GM03348 (cell line): Measurements from ENCODE around the gene PRM1.

Source experiments
- DNase-seq: peaks from one replicate; pipeline ENCODE4 v3.0.0; 2012; ENCODE audit warnings: low spot score

The PRM1 gene

GRCh38 chr16:11273721-11274324 is 7.3 kb downstream of the PRM1 start:
- no peak for DNase-seq

- DNase-seq, result no peak
Measured at GRCh38 chr16:11272921-11273720, 8.0 kb downstream of the PRM1 start, which contains the start of gene PRM3. Gene PRM3 (minus strand): TSS chr16:11273629. CDS start chr16:11273595, 34 bp downstream.

GRCh38 chr16:11272484-11272883 is 8.6 kb downstream of the PRM1 start:
- no peak for DNase-seq

- no peak for DNase-seq
Measured at GRCh38 chr16:11271610-11272009, 9.5 kb downstream of the PRM1 start.

GRCh38 chr16:11270602-11271162 is 10.4 kb downstream of the PRM1 start:
- no peak for DNase-seq

GRCh38 chr16:11268921-11269375 is 12.2 kb downstream of the PRM1 start, which contains the start of gene TNP2:
Gene TNP2 (minus strand): TSS chr16:11269325. CDS start chr16:11269262, 63 bp downstream.
- no peak for DNase-seq

GRCh38 chr16:11265124-11265523 is 16.0 kb downstream of the PRM1 start:
- no peak for DNase-seq

GRCh38 chr16:11264155-11264832 is 16.8 kb downstream of the PRM1 start:
- no peak for DNase-seq

GRCh38 chr16:11263737-11264136 is 17.4 kb downstream of the PRM1 start:
- DNase-seq, result no peak

GRCh38 chr16:11262915-11263314 is 18.2 kb downstream of the PRM1 start:
- no peak for DNase-seq

GRCh38 chr16:11260596-11260966 is 20.5 kb downstream of the PRM1 start:
- no peak for DNase-seq

- no peak for DNase-seq
Measured at GRCh38 chr16:11259655-11260595, 21.2 kb downstream of the PRM1 start.

- peak; percentile 29 for DNase-seq
Measured at GRCh38 chr16:11258553-11259492, 22.3 kb downstream of the PRM1 start.

GRCh38 chr16:11257131-11257938 is 23.8 kb downstream of the PRM1 start:
- peak; percentile 92 for DNase-seq

- DNase-seq, result peak; percentile 88
Measured at GRCh38 chr16:11256661-11257130, 24.4 kb downstream of the PRM1 start.

GRCh38 chr16:11255737-11256660 is 25.1 kb downstream of the PRM1 start, which contains the start of gene SOCS1:
Gene SOCS1 (minus strand): TSS chr16:11256204. CDS start chr16:11255478, 726 bp downstream.
- peak; percentile 96 for DNase-seq

GRCh38 chr16:11254913-11255736 is 26.0 kb downstream of the PRM1 start:
- peak; percentile 60 for DNase-seq
